HG03139 (cell line): ENCODE results near the gene XAGE1B.
"Not testable (repeated sequence)": the region's sequence is repeated elsewhere in the genome, so short reads cannot be mapped to it uniquely, and the experiment has no call there.

Experiments
- ATAC-seq: cut with Tn5 transposase; IDR thresholded peaks from one replicate; pipeline ENCODE4 v1.9.1; 2021; ENCODE audit not compliant: unreplicated experiment

Gene XAGE1B

DNA sequence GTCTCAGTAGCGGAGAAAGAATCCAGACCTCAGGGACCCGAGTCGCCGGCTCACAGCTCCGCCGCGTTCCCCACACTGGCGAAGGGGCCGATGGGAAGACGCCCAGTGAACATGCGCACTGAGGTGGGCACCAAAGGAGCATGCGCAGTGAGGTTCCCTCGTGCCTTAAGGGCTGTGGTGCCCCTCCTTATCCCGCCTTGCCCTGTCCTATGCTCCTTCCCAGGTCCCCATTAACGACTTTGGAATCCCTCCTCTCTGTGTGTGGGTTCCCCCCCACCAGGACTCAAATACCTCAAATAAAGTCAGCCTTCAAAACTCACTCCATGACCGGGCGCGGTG is at the start of gene XAGE1B:
Gene XAGE1B (minus strand): TSS at position 77 of the 339 bp plus-strand sequence. CDS start 1,536 bp downstream, outside the sequence.
- not testable (repeated sequence) for ATAC-seq

GRCh38 chrX:52563105-52563504 is 46.2 kb upstream of the XAGE1B start:
- no peak for ATAC-seq

- no peak for ATAC-seq
Observed at GRCh38 chrX:52558140-52558539, 41.3 kb upstream of the XAGE1B start.

GRCh38 chrX:52556741-52557140 is 39.9 kb upstream of the XAGE1B start:
- no peak for ATAC-seq

GRCh38 chrX:52553995-52554642 is 37.3 kb upstream of the XAGE1B start:
- ATAC-seq: no peak

GRCh38 chrX:52548769-52549168 is 31.9 kb upstream of the XAGE1B start:
- not testable (repeated sequence) for ATAC-seq

DNA sequence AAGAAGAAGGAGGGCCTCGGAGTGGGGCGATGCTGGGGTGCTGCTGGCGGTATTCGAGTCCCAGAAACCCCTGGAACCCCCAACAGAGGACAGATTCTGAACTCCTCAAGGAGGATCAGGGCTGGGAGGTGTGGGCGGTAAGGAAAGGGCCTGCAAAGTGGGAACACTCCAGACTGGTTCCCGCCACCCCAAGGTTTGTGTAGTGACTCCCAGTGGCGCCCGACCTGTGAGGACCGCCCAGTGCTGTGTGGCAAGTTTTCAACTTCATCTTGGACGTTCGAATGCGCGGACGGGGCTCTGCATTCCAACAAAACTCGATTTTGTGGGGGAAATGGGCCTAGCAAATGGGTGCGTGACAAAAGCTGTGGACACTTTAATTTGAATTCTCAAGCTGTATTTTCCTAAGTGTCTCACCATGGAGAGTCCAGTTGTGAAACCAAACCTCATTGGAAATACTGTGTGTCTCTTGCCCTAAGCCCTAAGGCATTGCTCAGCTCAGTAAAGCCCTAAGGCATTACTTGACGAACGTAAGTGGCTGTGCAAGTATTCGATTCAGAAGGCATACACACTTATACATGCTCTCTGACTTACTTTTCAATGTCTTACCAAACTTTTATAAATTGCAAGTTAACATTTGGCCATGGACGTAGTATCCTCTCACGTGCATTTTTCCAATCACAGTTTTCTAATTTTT is 27.4 kb upstream of the XAGE1B start:
- ATAC-seq: no peak

DNA sequence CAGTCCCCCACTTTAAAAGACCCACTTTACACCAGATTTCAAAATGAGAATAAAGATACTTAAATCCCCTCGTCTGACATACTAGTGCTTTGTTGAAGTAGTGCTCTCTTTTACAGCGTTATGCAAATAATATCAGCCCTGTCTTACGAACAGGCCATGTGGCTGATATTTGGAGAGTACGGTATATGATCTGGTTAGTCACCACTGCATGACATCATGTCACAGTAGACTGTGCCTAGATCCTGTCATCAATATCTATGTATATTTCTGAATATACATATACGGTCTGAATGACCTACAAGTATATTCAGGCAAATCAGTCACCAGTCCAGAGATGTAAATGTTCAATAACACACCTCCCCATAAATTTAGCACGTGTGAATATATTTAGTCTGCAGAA is 25.4 kb upstream of the XAGE1B start:
- no peak for ATAC-seq

GRCh38 chrX:52541051-52541450 is 24.2 kb upstream of the XAGE1B start:
- ATAC-seq: not testable (repeated sequence)

DNA sequence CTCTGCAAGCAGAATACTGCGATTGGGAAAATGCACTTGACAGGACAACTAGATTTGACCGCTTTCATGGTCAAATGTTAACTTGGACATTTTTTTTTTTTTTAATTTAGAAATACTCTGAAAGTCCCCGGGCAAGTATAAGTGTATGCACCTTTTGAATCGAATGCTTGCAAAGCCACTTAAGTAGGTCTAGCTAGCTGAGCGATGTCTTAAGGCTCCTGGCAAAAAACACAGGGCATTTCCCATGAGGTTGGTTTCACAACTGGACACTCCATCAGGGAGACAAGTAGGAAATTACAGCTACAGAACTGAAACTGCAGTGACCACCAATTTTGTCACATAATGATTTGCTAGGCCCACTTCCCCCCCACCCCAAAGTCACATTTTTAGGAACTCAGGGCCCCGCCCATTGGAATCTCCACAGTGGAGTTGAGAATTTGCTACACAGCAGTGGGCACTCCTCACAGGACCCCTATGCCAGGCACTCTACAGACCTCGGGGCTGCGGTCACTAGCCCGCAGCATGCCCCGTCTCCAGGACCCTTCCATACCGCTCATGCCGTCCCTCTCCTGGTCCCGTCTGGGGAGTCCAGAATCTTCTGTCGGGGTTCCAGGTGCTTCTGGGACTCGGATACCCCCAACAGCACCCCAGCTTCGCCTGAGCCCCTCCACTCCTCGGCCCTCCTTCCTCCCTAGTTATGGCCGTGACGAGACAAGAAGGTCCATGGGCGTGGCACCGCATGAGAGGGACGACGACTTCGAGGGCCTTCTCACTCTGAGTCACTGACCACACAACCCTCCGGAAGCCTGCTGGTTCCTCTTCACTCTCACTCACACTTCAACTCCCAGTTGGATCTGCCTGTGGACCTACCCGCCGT is 515 bp downstream of the XAGE1B start:
- ATAC-seq: not testable (repeated sequence)

- ATAC-seq: not testable (repeated sequence)
Observed at GRCh38 chrX:52511126-52511525, 5.7 kb downstream of the XAGE1B start.

DNA sequence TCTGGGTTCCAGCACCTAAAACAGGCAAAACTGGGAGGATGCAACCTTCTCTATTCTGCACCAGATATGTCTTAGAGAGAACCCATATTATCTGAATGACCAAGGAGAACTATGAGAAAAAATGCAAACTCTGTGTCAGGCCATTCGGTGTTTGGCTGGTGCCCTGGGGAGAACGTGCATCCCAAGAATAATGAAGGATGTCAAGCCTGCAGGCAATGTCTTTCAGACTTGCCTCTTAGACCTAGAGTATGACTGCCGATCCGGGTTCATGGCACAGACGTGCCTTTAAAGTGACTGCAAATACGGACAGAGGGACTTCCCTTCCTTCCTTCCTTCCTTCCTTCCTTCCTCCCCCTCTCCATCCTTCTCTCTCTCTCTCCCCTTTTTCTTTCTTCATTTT is 6.9 kb downstream of the XAGE1B start:
- no peak for ATAC-seq

- ATAC-seq: no peak
Observed at GRCh38 chrX:52507331-52507730, 9.5 kb downstream of the XAGE1B start.

- no peak for ATAC-seq
Observed at GRCh38 chrX:52504551-52504950, 12.3 kb downstream of the XAGE1B start.

GRCh38 chrX:52501362-52501761 is 15.5 kb downstream of the XAGE1B start:
- not testable (repeated sequence) for ATAC-seq

- not testable (repeated sequence) for ATAC-seq
Observed at GRCh38 chrX:52496419-52496772, 20.5 kb downstream of the XAGE1B start.

DNA sequence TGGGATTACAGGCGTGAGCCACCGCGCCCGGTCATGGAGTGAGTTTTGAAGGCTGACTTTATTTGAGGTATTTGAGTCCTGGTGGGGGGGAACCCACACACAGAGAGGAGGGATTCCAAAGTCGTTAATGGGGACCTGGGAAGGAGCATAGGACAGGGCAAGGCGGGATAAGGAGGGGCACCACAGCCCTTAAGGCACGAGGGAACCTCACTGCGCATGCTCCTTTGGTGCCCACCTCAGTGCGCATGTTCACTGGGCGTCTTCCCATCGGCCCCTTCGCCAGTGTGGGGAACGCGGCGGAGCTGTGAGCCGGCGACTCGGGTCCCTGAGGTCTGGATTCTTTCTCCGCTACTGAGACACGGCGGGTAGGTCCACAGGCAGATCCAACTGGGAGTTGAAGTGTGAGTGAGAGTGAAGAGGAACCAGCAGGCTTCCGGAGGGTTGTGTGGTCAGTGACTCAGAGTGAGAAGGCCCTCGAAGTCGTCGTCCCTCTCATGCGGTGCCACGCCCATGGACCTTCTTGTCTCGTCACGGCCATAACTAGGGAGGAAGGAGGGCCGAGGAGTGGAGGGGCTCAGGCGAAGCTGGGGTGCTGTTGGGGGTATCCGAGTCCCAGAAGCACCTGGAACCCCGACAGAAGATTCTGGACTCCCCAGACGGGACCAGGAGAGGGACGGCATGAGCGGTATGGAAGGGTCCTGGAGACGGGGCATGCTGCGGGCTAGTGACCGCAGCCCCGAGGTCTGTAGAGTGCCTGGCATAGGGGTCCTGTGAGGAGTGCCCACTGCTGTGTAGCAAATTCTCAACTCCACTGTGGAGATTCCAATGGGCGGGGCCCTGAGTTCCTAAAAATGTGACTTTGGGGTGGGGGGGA is 21.1 kb downstream of the XAGE1B start, which contains the start of gene XAGE1A:
Gene XAGE1A (plus strand): TSS at position 264 of the 874 bp plus-strand sequence. CDS start 1,554 bp downstream, outside the sequence.
- not testable (repeated sequence) for ATAC-seq

GRCh38 chrX:52471301-52471700 is 45.6 kb downstream of the XAGE1B start:
- ATAC-seq: not testable (repeated sequence)
